SIG-M5 (cell line): ENCODE measurements around the gene ETV6.
"Not testable (repeated sequence)": the region's sequence is repeated elsewhere in the genome, so short reads cannot be mapped to it uniquely, and the experiment has no call there.

Source experiments
- DNase-seq: peaks from one replicate; lab custom pipeline; 2025; lab: John Stamatoyannopoulos, UW

ETV6 gene

GRCh38 chr12:11649413-11650285 lies at the start of gene ETV6:
TSS of gene ETV6 (plus strand) at chr12:11649674. CDS start at chr12:11650128, 454 bp downstream.
- DNase-seq, result peak; percentile 73

GRCh38 chr12:11600199-11600598 lies 49.3 kb upstream of the ETV6 start:
- no peak for DNase-seq

DNA sequence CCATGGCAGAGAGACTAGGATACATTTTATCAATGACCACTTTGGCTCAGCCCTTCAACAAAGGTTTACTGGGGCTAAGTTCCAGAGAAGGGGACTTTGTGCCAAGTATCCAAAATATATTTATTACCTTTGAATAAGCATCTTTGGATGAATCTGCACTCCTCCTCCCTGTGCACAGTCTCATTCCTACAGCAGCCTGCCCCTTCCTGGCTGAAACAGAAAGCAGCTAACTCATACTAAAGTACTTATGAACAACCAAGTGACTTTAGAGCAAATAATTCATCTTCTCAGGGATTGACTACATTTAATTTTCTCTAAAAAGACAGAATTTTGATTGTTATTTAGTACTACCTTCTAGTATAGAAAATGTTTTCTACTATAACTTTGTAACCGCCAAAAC lies 47.8 kb upstream of the ETV6 start:
- DNase-seq, result no peak

DNA sequence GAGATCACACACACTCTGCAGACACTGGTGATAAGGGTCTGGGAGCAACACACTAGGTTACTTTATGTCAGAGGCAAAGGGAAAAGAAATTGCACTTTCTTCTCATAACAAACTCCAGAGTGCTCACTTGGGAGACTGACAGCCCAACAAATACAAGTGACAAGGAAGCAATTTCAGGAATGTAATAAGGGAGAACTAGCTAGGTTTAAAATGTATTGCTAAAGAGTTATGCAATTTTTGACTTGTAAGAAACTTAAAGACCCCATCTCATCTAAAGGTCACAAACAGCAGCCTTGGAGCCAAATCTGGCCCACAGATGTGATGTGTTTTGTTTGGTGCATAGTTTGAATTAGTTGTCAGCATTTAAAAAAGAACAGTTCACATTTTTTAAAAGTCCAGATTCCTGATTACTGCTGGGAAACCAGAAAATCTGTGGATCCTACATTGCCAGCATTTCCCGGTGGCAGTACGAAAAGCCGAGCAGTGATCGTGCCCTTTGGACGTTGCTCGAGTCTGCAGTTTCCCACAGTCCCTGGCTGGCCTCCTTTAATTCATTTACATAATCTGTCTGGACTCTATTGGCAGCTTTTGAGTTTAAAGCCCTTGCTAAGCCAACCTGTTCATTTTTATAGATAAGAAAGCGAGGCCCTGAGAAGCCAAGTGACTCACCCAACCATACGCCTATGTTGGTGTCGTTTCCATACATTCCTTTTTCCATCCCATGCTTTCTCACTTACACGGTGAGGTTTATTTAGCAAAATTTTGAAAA lies 42.0 kb upstream of the ETV6 start:
- DNase-seq, result no peak

DNA sequence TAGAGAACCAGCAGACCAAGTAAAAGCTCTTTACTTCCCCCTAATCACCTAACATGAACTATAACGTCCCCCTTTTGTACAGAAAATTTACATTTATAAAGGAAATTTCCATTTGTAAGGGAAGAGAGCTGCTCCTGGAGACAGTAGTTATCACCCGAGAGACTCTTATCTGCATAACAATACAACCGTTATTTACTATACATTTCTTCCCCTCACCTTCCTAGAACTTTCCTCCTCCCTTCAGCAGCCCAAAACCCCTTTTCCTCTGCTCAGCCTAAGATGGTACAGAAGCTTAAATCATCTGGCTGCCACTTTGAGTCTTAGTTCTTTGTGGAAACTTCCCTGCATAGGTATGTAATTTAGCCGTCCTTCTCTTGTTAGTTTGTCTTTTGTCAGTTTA lies 40.4 kb upstream of the ETV6 start:
- no peak for DNase-seq

- no peak for DNase-seq
These were observed 34.0 kb upstream of the ETV6 start for GRCh38 chr12:11615481-11615880.

GRCh38 chr12:11618046-11618445 lies 31.4 kb upstream of the ETV6 start:
- no peak for DNase-seq

GRCh38 chr12:11621797-11622423 lies 27.6 kb upstream of the ETV6 start:
- DNase-seq, result no peak

DNA sequence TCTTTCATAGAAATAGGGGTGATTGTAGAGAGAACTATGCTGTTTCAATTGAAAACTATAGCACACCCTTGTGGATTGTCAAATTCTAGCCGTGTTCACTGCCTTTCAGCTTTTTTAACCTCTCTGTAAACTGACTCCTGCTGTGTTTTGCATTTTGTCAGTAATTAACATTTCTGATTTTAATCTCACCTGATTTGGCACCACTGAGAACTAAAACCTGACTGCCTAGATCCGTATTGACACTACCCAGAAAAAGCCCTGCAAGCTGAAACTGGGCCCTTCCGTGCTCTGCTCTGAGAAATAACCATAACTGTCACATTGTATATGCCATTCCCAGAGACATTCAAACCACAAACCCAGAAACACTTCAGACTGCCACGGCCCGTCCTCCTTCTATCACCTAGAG lies 26.6 kb upstream of the ETV6 start:
- no peak for DNase-seq

- DNase-seq, result no peak
These were observed 26.1 kb upstream of the ETV6 start for GRCh38 chr12:11623382-11623781.

GRCh38 chr12:11624116-11624515 lies 25.4 kb upstream of the ETV6 start:
- DNase-seq, result no peak

GRCh38 chr12:11627709-11628108 lies 21.8 kb upstream of the ETV6 start:
- DNase-seq, result not testable (repeated sequence)

DNA sequence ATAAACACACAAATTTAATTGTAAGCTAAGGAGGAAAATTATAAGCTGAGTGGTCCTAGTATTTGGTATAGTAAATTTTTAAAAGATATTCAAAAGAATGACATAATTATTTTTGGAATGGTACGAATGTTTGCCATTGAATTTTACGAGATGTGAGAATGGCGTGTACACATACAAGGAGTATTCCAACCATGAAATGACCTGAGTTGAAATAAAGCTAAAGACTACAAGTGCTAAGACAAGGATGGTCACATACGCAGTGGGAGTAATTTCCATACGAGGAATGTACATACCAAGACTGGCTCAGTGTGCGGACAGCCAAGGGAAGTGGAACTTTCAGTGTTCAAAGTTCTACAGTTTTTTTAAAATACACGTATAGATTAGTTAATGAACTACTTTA lies 21.1 kb upstream of the ETV6 start:
- DNase-seq, result no peak

DNA sequence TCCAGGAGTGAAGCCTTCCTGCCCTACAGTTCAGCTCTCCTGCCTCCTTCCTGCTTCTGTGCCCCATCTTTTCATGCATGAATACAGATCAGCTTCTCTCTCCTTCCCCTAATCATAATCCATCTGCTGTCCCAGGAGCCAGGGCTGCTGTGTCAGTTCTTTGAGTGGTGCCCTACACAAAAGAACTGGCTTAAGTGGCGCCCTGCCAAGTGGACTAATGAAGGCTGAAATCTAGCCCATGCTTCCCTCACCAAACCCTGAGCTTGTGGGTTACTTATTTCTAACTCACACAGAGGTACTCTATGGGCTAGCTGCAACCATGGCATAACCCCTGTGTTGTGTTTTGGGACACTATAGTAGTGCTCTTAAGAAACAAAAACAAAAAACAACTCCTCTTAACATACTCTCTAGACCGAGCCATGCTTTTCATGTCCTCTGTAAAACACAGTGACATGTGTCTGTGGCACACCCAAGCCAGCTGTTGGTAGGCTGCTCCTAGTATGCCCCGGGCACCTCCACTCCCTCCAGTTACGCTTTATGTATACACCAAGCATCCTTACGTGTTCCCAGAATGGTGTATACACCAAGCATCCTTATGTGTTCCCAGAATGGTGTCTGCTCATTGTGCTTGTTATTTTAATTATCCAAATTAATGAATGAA lies 19.3 kb upstream of the ETV6 start:
- DNase-seq, result no peak

DNA sequence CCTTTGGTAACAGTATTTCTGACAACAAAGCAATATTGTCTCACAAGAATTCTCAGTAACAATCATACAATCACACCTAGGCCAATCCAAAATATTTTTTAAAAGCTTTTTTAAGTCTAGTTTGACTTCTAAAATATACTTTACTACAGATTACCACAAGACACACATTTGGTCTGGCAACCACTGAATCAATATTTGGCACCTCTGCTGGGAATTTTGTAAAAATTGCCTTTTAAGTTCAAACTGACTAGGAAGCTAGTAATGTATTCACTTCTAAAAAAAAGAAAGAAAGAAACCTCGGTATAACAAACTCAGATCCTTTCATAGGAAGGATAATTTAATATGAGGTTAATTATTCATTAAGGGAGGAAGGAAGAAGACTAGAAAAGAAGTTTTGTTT lies 18.2 kb upstream of the ETV6 start:
- DNase-seq, result no peak

- DNase-seq, result not testable (repeated sequence)
These were observed 17.6 kb upstream of the ETV6 start for GRCh38 chr12:11631881-11632280.

GRCh38 chr12:11633968-11634367 lies 15.5 kb upstream of the ETV6 start:
- no peak for DNase-seq

GRCh38 chr12:11635341-11635740 lies 14.1 kb upstream of the ETV6 start:
- DNase-seq, result no peak

GRCh38 chr12:11638315-11638916 lies 11.1 kb upstream of the ETV6 start:
- no peak for DNase-seq

DNA sequence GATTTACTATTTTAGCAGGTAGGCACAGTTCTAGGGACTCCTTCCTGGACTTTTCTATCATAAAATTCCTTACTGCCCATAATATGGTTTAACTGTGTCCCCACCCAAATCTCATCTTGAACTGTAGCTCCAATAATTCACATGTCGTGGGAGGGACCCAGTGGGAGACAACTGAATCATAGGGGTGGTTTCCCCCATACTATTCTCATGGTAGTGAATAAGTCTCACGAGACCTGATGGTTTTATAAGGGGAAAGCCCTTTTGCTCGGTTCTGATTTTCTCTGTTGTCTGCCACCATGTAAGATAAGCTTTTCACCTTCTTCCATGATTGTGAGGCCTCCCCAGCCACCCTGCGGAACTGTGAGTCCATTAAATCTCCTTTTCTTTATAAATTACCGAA lies 10.0 kb upstream of the ETV6 start:
- no peak for DNase-seq

GRCh38 chr12:11641522-11641921 lies 8.0 kb upstream of the ETV6 start:
- DNase-seq, result no peak

- no peak for DNase-seq
These were observed 6.7 kb upstream of the ETV6 start for GRCh38 chr12:11642785-11643184.
